ENCODE data around the gene PHKA1.
A peak's percentile ranks its signal among the peaks of the same experiment; 100 is the strongest.
"Not testable (repeated sequence)": the region's sequence is repeated elsewhere in the genome, so short reads cannot be mapped to it uniquely, and the experiment has no call there.

Gene PHKA1

GRCh38 chrX:72713599-72714477, at the start of gene PHKA1:
TSS of gene PHKA1 (minus strand) at chrX:72714306. CDS start at chrX:72713880, 426 bp downstream.
- peak; percentile 79 for DNase-seq (ENCODE audit: low spot score)

GRCh38 chrX:72760454-72760853, 46.3 kb upstream of the PHKA1 start:
- DNase-seq (ENCODE audit: low spot score) = not testable (repeated sequence)

- not testable (repeated sequence) for DNase-seq (ENCODE audit: low spot score)
Observed at GRCh38 chrX:72748545-72748944, 34.4 kb upstream of the PHKA1 start.

- DNase-seq (ENCODE audit: low spot score) = not testable (repeated sequence)
Observed at GRCh38 chrX:72745546-72745945, 31.4 kb upstream of the PHKA1 start.

- DNase-seq (ENCODE audit: low spot score) = no peak
Observed at GRCh38 chrX:72735561-72735960, 21.5 kb upstream of the PHKA1 start.

GRCh38 chrX:72733636-72734035, 19.5 kb upstream of the PHKA1 start:
- not testable (repeated sequence) for DNase-seq (ENCODE audit: low spot score)

GRCh38 chrX:72727846-72728245, 13.7 kb upstream of the PHKA1 start:
- no peak for DNase-seq (ENCODE audit: low spot score)

GRCh38 chrX:72716766-72717165, 2.7 kb upstream of the PHKA1 start:
- no peak for DNase-seq (ENCODE audit: low spot score)

- no peak for DNase-seq (ENCODE audit: low spot score)
Observed at GRCh38 chrX:72715546-72715945, 1.4 kb upstream of the PHKA1 start.

GRCh38 chrX:72714478-72714916, 391 bp upstream of the PHKA1 start:
- peak; percentile 72 for DNase-seq (ENCODE audit: low spot score)

- no peak for DNase-seq (ENCODE audit: low spot score)
Observed at GRCh38 chrX:72713130-72713529, 976 bp downstream of the PHKA1 start.

GRCh38 chrX:72712094-72712755, 1.9 kb downstream of the PHKA1 start:
- no peak for DNase-seq (ENCODE audit: low spot score)

GRCh38 chrX:72705814-72706213, 8.3 kb downstream of the PHKA1 start:
- DNase-seq (ENCODE audit: low spot score) = no peak

GRCh38 chrX:72705111-72705510, 9.0 kb downstream of the PHKA1 start:
- DNase-seq (ENCODE audit: low spot score) = no peak

- DNase-seq (ENCODE audit: low spot score) = no peak
Observed at GRCh38 chrX:72694170-72694569, 19.9 kb downstream of the PHKA1 start.

GRCh38 chrX:72693477-72693876, 20.6 kb downstream of the PHKA1 start:
- no peak for DNase-seq (ENCODE audit: low spot score)

GRCh38 chrX:72687396-72687795, 26.7 kb downstream of the PHKA1 start:
- DNase-seq (ENCODE audit: low spot score) = no peak

- no peak for DNase-seq (ENCODE audit: low spot score)
Observed at GRCh38 chrX:72685810-72686456, 28.2 kb downstream of the PHKA1 start.

GRCh38 chrX:72685018-72685417, 29.1 kb downstream of the PHKA1 start:
- no peak for DNase-seq (ENCODE audit: low spot score)

- DNase-seq (ENCODE audit: low spot score) = no peak
Observed at GRCh38 chrX:72683631-72684030, 30.5 kb downstream of the PHKA1 start.

- DNase-seq (ENCODE audit: low spot score) = no peak
Observed at GRCh38 chrX:72676465-72676864, 37.6 kb downstream of the PHKA1 start.

- DNase-seq (ENCODE audit: low spot score) = not testable (repeated sequence)
Observed at GRCh38 chrX:72673951-72674350, 40.2 kb downstream of the PHKA1 start.

- not testable (repeated sequence) for DNase-seq (ENCODE audit: low spot score)
Observed at GRCh38 chrX:72669508-72669907, 44.6 kb downstream of the PHKA1 start.
